Lower leg skin (tissue), 4 donors: Measurements from ENCODE around the gene RHOH. TPM values are rescaled to one million over a fixed set of nuclear protein-coding genes. Genes with fewer than 3 reads are reported as not detected.

Source experiments
- DNase-seq, 2 donors: peaks; one replicate each; pipeline ENCODE4 v3.0.0-alpha.2; 2019; ENCODE audit warnings: low spot score in 2 of 2
- H3K4me3 ChIP-seq: fragments of 200-600 bp; sonication (generic); 2 replicates; pipeline ENCODE4 v1.5.1; 2017; ENCODE audit warnings: mild to moderate bottlenecking, low read depth; ENCODE audit not compliant: poor library complexity, severe bottlenecking
- POLR2A ChIP-seq, 2 donors: fragments of 450-650 bp; IDR thresholded peaks; one replicate each; pipeline ENCODE4 v1.6.1; 2016 to 2017; ENCODE audit warnings: antibody characterized with exemption in 2 of 2, mild to moderate bottlenecking in 1 of 2, moderate library complexity in 1 of 2
- WGBS, 2 donors: methylation state at CpG; one replicate each; pipeline ENCODE4 v1.1.5; 2018; 5-methylcytosine and 5-hydroxymethylcytosine counted together
- intact Hi-C: fragments of 100-400 bp; cut with DNase I; formaldehyde crosslinking; loops from one replicate; pipeline ENCODE4 v1.15.0; 2023; ENCODE audit warnings: low total_unique reads
- total RNA-seq, 4 donors: library from RNA; depleted of rRNA; stranded (reverse); fragments of >200 nt; gene quantifications; one replicate each; pipeline ENCODE4 v1.1.0, GENCODE V29; 2016
- TF ChIP-seq, protein P1 (sequence below), 3 donors: fragments of 450-650 bp; IDR thresholded peaks; one replicate each; pipeline ENCODE4 v1.5.1; 2016; ENCODE audit warnings: antibody characterized with exemption in 3 of 3, mild to moderate bottlenecking in 3 of 3, moderate library complexity in 2 of 3

The RHOH gene
- total RNA-seq, 4 donors from 2014 or later, result 1.5 to 3.4 (median 2.2) TPM; not detected in 1

DNA sequence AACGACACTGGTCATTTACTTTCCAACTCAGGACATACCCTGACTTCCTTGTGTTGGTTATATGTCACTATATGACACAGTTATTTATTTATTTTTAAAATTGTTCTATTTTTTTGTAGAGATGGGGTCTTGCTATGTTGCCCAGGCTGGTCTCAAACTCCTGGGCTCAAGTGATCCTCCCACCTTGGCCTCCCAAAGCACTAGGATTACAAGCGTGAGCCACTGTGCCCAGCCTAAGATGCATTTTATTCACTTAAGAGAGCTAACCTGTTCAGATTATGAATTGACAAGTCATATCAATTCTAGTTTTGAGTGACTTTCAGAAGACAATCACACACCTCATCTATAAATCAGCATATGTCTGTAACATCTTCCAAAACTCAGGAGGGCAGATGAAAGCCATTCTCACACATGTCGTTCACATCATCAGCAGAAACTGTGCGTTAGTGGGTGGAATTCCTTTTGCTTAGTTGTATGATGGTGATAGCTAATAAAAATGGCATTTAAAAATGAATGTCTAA is 9.4 kb upstream of the RHOH start:
- no peak for DNase-seq
- WGBS, 2 donors, result 89% methylated on average over 4 of the region's 4 CpGs
- TF ChIP-seq, protein P1, sequence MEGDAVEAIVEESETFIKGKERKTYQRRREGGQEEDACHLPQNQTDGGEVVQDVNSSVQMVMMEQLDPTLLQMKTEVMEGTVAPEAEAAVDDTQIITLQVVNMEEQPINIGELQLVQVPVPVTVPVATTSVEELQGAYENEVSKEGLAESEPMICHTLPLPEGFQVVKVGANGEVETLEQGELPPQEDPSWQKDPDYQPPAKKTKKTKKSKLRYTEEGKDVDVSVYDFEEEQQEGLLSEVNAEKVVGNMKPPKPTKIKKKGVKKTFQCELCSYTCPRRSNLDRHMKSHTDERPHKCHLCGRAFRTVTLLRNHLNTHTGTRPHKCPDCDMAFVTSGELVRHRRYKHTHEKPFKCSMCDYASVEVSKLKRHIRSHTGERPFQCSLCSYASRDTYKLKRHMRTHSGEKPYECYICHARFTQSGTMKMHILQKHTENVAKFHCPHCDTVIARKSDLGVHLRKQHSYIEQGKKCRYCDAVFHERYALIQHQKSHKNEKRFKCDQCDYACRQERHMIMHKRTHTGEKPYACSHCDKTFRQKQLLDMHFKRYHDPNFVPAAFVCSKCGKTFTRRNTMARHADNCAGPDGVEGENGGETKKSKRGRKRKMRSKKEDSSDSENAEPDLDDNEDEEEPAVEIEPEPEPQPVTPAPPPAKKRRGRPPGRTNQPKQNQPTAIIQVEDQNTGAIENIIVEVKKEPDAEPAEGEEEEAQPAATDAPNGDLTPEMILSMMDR (IDR thresholded peaks at IDR 0.05), result no peak
- TF ChIP-seq POLR2A (IDR thresholded peaks at IDR 0.05), result no peak
- no peak overlapping the region for H3K4me3 ChIP-seq
- intact Hi-C loops, result no loop called here

GRCh38 chr4:40190019-40190418 is 6.8 kb upstream of the RHOH start:
- intact Hi-C loops, result no loop called here
- TF ChIP-seq, protein P1 (IDR thresholded peaks at IDR 0.05), result no peak
- TF ChIP-seq POLR2A (IDR thresholded peaks at IDR 0.05), result no peak
- 70 to 82% methylated on average over 5 of the region's 5 CpGs for WGBS, 2 donors

DNA sequence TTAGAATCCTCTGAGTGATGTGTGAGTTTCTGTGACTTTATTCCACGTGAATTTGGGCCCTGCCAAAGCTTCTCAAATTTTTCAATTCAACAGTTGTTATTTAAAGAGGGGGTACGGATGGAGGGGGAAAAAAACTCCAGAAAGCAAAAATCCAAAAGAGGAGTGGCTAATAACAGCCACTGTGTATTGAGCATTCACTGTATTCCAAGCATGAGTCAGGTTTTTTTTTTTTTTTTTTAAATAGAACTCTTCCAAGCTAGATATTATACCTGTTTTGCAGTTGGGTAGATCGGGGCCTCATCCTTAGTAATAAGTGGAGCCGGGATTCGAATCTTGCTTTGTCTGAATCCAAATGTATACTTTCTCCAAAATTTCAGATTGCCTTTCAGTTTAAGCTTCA is 6.4 kb upstream of the RHOH start:
- intact Hi-C loops, result no loop called here
- TF ChIP-seq, protein P1 (IDR thresholded peaks at IDR 0.05), result no peak
- TF ChIP-seq POLR2A (IDR thresholded peaks at IDR 0.05), result no peak
- no peak overlapping the region for H3K4me3 ChIP-seq
- WGBS, 2 donors, result 79 to 89% methylated on average over 5 of the region's 5 CpGs
- DNase-seq, result no peak

More at GRCh38 chr4:40190019-40190418, 6.8 kb upstream of the RHOH start:
- no peak for DNase-seq
- no peak overlapping the region for H3K4me3 ChIP-seq

- no peak for TF ChIP-seq POLR2A (IDR thresholded peaks at IDR 0.05)
- TF ChIP-seq, protein P1 (IDR thresholded peaks at IDR 0.05), result no peak
- 63 to 64% methylated on average over 14 of the region's 14 CpGs for WGBS, 2 donors
- DNase-seq, result no peak
- intact Hi-C loops, result no loop called here
- no peak overlapping the region for H3K4me3 ChIP-seq
Observed at GRCh38 chr4:40190880-40191815, 5.7 kb upstream of the RHOH start.

DNA sequence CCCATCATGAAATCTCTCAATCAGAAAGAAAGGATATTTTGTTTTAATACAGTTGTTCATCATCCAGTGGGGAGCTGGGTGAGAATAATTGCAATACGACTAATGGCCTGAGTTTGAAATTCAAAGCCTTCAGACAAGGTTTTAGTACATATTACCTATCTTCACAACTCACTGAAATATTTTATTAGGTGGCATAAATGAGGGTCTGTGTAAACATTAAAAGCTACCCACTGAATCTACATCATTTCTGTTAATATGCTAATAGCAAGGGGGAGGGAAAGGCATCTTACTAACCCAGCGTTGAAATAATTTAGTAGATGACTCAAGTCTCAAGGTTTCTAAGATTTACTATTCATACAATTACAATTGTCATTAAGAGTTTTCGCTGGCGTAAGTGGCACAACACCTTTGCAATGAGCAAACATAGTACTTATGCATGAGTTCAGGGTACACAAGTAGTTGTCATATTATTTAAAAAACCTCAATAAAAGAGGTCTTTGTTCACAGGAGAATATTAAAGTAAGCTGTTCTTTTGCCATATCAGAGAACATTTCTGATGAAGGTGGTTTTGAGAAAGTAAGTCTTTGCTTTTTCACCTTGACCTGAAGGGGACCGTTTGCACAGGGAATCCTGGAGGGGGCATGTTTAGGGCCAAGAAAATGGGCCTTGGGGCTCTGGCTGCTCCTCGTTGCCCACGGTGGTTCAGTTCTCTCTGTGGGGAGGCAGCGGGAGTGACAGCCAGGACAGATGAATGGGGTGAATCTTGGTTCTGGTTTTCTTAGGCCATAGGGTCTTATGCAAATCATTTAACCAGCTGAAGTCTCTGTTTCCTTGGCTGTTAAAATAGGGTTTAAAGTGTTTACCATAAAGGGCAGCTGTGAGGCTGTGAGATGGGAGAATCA is 4.5 kb upstream of the RHOH start:
- no peak overlapping the region for H3K4me3 ChIP-seq
- DNase-seq, result no peak
- WGBS, 2 donors, result 75 to 85% methylated on average over 8 of the region's 8 CpGs
- TF ChIP-seq POLR2A (IDR thresholded peaks at IDR 0.05), result no peak
- TF ChIP-seq, protein P1 (IDR thresholded peaks at IDR 0.05), result no peak
- intact Hi-C loops, result no loop called here
